HG03342 (cell line): ENCODE results near the gene BRK1.
"Not testable (repeated sequence)": the region's sequence is repeated elsewhere in the genome, so short reads cannot be mapped to it uniquely, and the experiment has no call there.

Experiments used
- ATAC-seq: cut with Tn5 transposase; IDR thresholded peaks from one replicate; pipeline ENCODE4 v1.9.1; 2021; ENCODE audit warnings: mild to moderate bottlenecking, moderate library complexity; ENCODE audit not compliant: unreplicated experiment

BRK1 gene

DNA sequence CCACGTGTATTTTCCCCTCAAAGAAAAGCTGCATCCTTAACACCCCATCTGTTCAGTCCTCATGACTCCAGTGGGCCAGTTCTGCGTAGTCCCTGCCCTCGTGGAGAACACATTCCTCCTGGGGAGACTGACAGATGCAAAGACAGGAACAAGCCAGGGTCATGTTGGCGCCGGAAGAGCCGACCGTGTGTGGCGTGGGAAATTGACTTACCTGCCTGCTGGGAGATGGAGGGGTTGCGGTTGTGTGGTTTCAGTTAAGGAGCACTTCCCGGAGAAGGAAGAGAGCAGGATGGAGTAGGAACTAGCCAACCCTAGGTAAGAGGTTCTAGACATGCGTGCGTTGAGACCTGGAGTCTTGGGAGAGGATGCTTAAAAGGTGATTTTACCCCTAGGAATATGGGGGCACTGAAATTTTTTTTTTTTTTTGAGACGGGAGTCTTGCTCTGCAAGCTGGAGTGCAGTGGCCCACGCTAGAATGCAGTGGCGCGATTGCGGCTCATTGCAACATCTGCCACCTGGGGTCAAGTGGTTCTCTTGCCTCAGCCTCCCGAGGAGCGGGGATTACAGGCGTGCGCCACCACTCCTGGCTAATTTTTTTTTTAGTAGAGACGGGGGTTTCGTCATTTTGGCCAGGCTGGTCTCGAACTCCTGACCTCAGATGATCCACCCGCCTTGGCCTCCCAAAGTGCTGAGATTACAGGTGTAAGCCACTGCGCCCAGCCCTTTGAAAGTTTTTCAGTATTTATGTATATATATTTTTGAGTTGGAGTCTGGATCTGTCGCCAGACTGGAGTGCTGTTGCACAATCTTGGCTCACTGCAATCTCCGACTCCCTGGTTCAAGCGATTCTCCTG lies 27.5 kb downstream of the BRK1 start:
- no peak for ATAC-seq

- ATAC-seq = no peak
Measured at GRCh38 chr3:10145685-10146084, 30.2 kb downstream of the BRK1 start.

GRCh38 chr3:10149226-10149625 lies 33.8 kb downstream of the BRK1 start:
- no peak for ATAC-seq

- no peak for ATAC-seq
Measured at GRCh38 chr3:10150987-10151386, 35.5 kb downstream of the BRK1 start.

DNA sequence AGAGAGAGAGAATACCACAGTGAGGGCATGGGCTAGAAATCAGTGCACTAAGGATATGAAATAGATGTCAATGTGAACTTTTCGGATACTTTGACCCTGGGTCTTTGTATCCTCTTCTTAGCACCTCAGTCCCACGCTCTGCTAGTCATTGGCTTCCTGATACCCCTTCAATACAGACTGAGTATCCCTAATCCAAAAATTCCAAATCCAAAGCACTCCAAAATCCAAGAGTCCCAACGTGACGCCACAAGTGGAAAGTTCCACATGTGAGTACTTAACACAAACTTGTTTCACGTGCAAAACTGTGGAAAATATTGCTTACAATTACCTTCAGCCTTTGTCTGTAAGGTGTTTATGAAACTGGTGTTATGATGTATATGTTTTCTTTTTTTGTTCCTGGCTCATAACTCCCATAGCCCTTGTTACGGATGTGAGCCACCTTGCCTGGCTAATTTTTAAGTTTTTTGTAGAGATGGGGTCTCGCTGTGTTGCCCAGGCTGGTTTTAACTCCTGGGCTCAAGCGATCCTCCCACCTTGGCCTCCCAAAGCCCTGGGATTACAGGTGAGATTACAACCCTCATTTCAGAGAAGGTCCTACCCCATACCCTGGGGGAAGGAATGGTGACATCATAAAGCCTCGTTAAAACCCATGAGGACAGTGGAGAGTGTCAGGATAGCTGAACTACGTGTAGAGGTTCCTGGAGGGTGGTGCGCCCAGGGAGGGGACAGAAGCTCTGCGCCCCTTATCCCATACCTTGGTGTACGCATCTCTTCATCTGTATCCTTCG lies 39.1 kb downstream of the BRK1 start:
- ATAC-seq = no peak

GRCh38 chr3:10155123-10155472 lies 39.6 kb downstream of the BRK1 start:
- no peak for ATAC-seq

DNA sequence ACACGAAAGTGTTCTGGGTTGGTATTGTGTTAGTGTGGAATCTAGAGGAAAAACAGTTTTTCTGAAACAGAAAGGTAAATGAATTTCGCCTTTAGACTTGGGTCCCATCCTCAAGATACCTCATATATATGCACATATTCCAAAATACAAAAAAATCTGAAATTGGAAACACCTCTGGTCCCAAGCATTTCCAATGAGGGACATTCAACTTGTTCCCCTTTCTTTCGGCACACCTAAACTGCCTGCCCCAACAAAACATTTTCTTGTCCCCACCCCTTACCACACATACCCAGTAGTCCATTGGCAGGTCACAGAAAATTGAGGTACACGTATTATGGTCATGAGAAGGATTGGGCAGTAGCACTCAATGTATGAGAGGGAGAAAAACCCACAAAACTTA lies 40.2 kb downstream of the BRK1 start:
- ATAC-seq = no peak

GRCh38 chr3:10157031-10157430 lies 41.6 kb downstream of the BRK1 start:
- ATAC-seq = no peak

DNA sequence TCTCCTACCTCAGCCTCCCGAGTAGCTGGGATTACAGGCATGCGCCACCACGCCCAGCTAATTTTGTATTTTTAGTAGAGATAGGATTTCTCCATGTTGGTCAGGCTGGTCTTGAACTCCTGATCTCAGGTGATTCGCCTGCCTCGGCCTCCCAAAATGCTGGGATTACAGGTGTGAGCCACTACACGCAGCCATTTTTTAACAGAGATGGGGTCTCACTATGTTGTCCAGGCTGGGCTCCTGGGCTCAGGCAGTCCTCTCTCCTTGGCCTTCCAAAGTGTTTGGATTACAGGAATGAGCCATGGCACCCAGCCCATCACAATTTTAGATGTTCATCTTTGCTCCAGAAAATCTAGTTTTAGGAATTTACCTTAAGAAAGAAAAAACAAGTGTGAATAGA lies 43.1 kb downstream of the BRK1 start:
- ATAC-seq = not testable (repeated sequence)

DNA sequence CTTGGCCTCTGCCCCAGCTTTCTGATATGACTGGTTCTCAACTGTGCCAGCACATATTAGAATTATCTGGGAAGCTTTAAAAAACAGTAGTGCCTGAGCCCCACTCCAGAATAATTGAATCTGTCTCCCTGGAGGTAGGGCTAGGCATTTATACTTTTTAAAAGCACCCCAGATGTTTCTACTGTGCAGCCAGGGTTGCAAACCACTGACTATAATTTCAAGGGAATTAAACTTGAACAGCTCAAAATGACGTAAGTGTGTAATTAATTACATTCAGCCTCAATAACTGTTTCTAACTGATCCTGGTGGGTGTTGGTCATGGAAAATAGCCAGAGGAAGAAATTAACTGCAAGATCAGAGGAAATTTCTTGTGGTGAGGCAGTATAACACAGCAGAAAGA lies 44.9 kb downstream of the BRK1 start:
- no peak for ATAC-seq

DNA sequence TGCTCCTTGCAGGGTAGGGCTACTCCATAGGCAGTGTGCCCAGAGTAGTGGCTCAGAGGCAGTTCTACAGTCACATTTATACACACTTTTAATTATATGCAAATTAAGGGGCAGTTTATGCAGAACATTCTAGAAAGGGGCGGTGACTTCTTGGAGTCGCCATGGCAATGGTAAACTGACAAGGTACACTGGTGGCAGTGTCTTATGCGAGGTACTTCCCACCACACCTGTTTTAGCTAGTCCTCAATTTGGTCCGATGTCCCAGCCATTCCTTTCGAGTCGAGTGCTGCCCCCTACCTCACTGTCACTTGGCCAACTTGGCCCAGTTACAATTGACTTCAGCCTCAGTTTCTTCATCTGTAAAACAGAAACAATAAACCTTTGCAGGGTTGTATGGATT lies 45.5 kb downstream of the BRK1 start:
- ATAC-seq = no peak

- no peak for ATAC-seq
Measured at GRCh38 chr3:10162185-10162584, 46.7 kb downstream of the BRK1 start.

DNA sequence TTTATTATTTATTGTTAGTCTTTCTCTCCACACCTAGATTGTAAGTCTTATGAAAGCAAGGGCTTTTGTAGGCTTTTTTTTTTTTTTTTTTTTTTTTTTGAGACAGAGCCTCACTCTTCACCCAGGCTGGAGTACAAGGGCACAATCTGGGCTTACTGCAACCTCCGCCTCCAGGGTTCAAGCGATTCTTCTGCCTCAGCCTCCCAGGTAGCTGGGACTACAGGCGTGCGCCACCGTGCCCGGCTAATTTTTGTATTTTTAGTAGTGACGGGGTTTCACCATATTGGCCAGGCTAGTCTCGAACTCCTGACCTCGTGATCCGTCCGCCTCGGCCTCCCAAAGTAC lies 48.7 kb downstream of the BRK1 start:
- ATAC-seq = not testable (repeated sequence)

GRCh38 chr3:10164546-10165393 lies 49.3 kb downstream of the BRK1 start, which contains the start of gene IRAK2:
Gene IRAK2 (plus strand): TSS chr3:10164919. CDS start chr3:10164955, 36 bp downstream.
- ATAC-seq = peak; percentile 83

- ATAC-seq = no peak
Measured at GRCh38 chr3:10166213-10166604, 50.7 kb downstream of the BRK1 start.

GRCh38 chr3:10169000-10169496 lies 53.6 kb downstream of the BRK1 start:
- no peak for ATAC-seq

DNA sequence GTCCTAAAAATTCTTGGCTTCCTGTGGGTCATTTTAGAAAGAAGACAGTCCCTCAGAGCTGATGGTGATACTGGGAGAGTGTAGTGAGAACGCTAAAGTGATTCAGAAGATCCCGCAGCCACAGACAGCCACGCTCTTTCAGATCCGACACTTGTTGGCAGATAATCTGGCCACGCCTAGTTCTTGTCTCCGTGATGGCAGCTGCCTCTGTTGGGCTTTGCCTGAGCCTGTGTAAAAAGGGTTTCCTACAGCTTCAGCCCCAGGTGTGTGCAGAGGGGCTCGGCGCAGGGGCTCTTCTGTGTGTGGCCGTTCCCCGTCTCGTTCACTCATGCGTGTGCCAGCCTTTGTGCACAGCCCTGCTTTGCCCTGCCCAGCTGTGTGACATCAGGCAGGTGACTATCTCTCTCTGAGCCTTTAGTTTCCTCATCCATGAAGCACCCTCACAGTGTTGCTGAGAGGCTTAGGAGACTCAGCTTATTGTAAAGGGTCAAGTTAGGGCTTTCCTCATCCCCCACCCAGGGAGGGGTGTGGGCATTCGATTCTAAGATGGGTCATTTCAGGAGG lies 55.5 kb downstream of the BRK1 start:
- no peak for ATAC-seq

- no peak for ATAC-seq
Measured at GRCh38 chr3:10173095-10173925, 57.8 kb downstream of the BRK1 start.

DNA sequence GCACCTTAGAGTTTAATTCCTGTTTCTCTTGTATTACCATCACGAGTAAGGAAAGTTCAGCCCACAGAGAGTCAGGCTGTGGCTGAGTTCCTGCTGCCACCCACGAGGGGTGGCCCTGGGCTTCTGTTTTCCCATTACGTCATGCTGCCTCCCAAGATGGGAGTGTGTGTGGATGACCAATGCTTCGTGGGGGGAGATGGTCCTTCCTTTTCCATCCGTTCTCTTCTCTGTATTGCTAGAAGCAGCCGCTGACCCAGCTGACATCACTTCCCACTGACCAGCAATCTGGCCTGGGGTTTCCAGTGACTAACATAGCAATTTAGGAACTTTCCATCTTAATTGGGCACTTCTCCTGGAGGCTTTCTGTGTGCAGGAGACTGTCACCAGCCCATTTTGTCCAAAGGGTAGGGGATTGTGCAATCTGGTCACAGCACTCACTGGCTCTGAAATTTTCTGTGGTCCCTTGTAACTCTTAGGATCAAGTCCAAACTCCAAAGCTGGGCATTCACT lies 58.5 kb downstream of the BRK1 start:
- no peak for ATAC-seq

- ATAC-seq = not testable (repeated sequence)
Measured at GRCh38 chr3:10175334-10175733, 59.9 kb downstream of the BRK1 start.
